B cell (primary cell): ENCODE data around the gene MPHOSPH6. TPM values are rescaled to one million over a fixed set of nuclear protein-coding genes. Genes with fewer than 3 reads are reported as not detected.

ENCODE experiments used
- ATAC-seq: fragments of 200-7000 bp; cut with Tn5 transposase; one replicate; pipeline ENCODE4 v1.10.0; 2021; ENCODE audit warnings: low read depth, mild to moderate bottlenecking, moderate number of reproducible peaks, moderate library complexity
- CTCF ChIA-PET: fragments of 350-600 bp; sonication (Branson Sonifier 250); formaldehyde crosslinking; loops from one replicate; lab custom pipeline; 2021; ENCODE audit warnings: antibody characterized with exemption, inconsistent platforms; lab: Charles Lee
- POLR2A ChIA-PET: fragments of 350-600 bp; sonication (Branson Sonifier 250); formaldehyde crosslinking; loops from one replicate; lab custom pipeline; 2021; ENCODE audit warnings: antibody characterized with exemption; lab: Charles Lee
- DNase-seq: peaks from one replicate; pipeline ENCODE4 v3.0.0; 2013
- H2AFZ ChIP-seq: 2 replicates; pipeline ENCODE4 v1.6.1; 2012; ENCODE audit warnings: mild to moderate bottlenecking, low read depth, low read length; ENCODE audit not compliant: insufficient read depth, poor library complexity, severe bottlenecking
- H3K27ac ChIP-seq, 2 donors: 1 replicate in 1 of 2; 2 replicates in 1 of 2; pipeline ENCODE4 v1.5.1; 2012 to 2013; ENCODE audit warnings: low read length in 2 of 2, mild to moderate bottlenecking in 2 of 2, moderate library complexity in 1 of 2
- H3K27me3 ChIP-seq, 4 experiments: fragments of 200-600 bp in 1 of 4; sonication (generic) in 1 of 4; replicated peaks in 1 of 4; 1 replicate in 2 of 4; 2 replicates in 2 of 4; pipeline versions ENCODE4 v1.6.1 to v1.7.0; 2013 to 2016; ENCODE audit warnings: low read length in 3 of 4, mild to moderate bottlenecking in 2 of 4, mixed read lengths in 1 of 4, moderate library complexity in 1 of 4; ENCODE audit not compliant: insufficient read depth in 4 of 4, control insufficient read depth in 3 of 4; ENCODE audit errors: control extremely low read depth in 1 of 4
- H3K36me3 ChIP-seq, 2 experiments: replicated peaks in 1 of 2; 1 replicate in 1 of 2; 2 replicates in 1 of 2; pipeline versions ENCODE4 v1.6.1 to v1.7.1; 2013; ENCODE audit warnings: low read length in 1 of 2; ENCODE audit not compliant: insufficient read depth in 2 of 2, control insufficient read depth in 1 of 2; ENCODE audit errors: control extremely low read depth in 1 of 2, extremely low read depth in 1 of 2
- H3K4me1 ChIP-seq, 2 donors: fragments of 200-600 bp in 1 of 2; sonication (generic) in 1 of 2; 1 replicate in 1 of 2; 2 replicates in 1 of 2; pipeline versions ENCODE4 v1.5.1 to v1.6.1; 2013 to 2017; ENCODE audit warnings: low read length in 2 of 2; ENCODE audit not compliant: control insufficient read depth in 2 of 2, insufficient read depth in 2 of 2
- H3K4me2 ChIP-seq: replicated peaks from 2 replicates; pipeline ENCODE3; 2012; ENCODE audit warnings: mild to moderate bottlenecking, low read depth, low read length; ENCODE audit not compliant: poor library complexity, severe bottlenecking
- H3K4me3 ChIP-seq, 5 experiments: fragments of 200-600 bp in 1 of 5; sonication (generic) in 1 of 5; 1 replicate in 3 of 5; 2 replicates in 2 of 5; pipeline versions ENCODE4 v1.5.1 to v1.7.0; 2011 to 2016; ENCODE audit warnings: low read length in 4 of 5, mild to moderate bottlenecking in 4 of 5, low read depth in 2 of 5, control low read depth in 1 of 5, moderate library complexity in 1 of 5; ENCODE audit not compliant: insufficient read depth in 1 of 5; ENCODE audit errors: control extremely low read depth in 1 of 5, extremely low read depth in 1 of 5
- H3K79me2 ChIP-seq: fragments of 200-600 bp; sonication (generic); one replicate; pipeline ENCODE4 v1.6.0; 2016; ENCODE audit warnings: low read length; ENCODE audit not compliant: control insufficient read depth, insufficient read depth
- H3K9ac ChIP-seq: fragments of 200-600 bp; sonication (generic); 2 replicates; pipeline ENCODE4 v1.6.1; 2017; ENCODE audit warnings: mild to moderate bottlenecking, low read length, moderate library complexity
- H3K9me3 ChIP-seq, 3 donors: one replicate each; pipeline versions ENCODE4 v1.6.1 to v1.7.1; 2013; ENCODE audit warnings: low read length in 2 of 3; ENCODE audit not compliant: control insufficient read depth in 2 of 3, insufficient read depth in 1 of 3; ENCODE audit errors: control extremely low read depth in 1 of 3
- H4K20me1 ChIP-seq: 2 replicates; pipeline ENCODE4 v1.6.0; 2012; ENCODE audit warnings: mild to moderate bottlenecking, low read length; ENCODE audit not compliant: insufficient read depth, control insufficient read depth, poor library complexity, severe bottlenecking
- H3K27ac Mint-ChIP-seq: one replicate; pipeline ENCODE4 v1.8.0; 2021; ENCODE audit warnings: mixed read lengths
- H3K27me3 Mint-ChIP-seq: one replicate; pipeline ENCODE4 v1.8.0; 2021; ENCODE audit warnings: mixed read lengths
- H3K4me1 Mint-ChIP-seq: one replicate; pipeline ENCODE4 v1.8.0; 2021; ENCODE audit warnings: mixed read lengths
- H3K4me3 Mint-ChIP-seq: one replicate; pipeline ENCODE4 v1.8.0; 2021; ENCODE audit warnings: mixed read lengths
- H3K9me3 Mint-ChIP-seq: one replicate; pipeline ENCODE4 v1.8.0; 2022; ENCODE audit warnings: mixed read lengths; ENCODE audit not compliant: insufficient read depth
- EZH2 ChIP-seq: IDR thresholded peaks from 2 replicates; pipeline ENCODE4 v1.6.1; 2012; ENCODE audit warnings: borderline replicate concordance, low read depth, mild to moderate bottlenecking, moderate library complexity, low read length; ENCODE audit not compliant: insufficient read depth, poor library complexity, severe bottlenecking
- WGBS: methylation state at CpG from one replicate; pipeline ENCODE4 v1.1.5; 2013; ENCODE audit warnings: missing lambda C conversion rate; ENCODE audit not compliant: insufficient coverage; 5-methylcytosine and 5-hydroxymethylcytosine counted together
- intact Hi-C: fragments of 100-400 bp; cut with micrococcal nuclease; formaldehyde crosslinking; loops from one replicate; pipeline ENCODE4 v1.10.0; 2022
- polyA plus RNA-seq: library from polyadenylated mRNA; depleted of rRNA; stranded (reverse); fragments of >200 nt; gene quantifications from 2 replicates; pipeline ENCODE4 v1.2.3, GENCODE V29; 2012
- total RNA-seq, 2 donors: library from RNA; stranded (reverse); fragments of 120-200 nt in 1 of 2; gene quantifications; 1 replicate in 1 of 2; 2 replicates in 1 of 2; pipeline versions ENCODE4 v1.2.3 to v1.2.4, GENCODE V29; 2013 to 2022
- TF ChIP-seq, protein P1 (sequence below): fragments of 200-600 bp; IDR thresholded peaks from one replicate; pipeline ENCODE4 v1.8.0; 2022; ENCODE audit warnings: antibody characterized with exemption, mild to moderate bottlenecking

The MPHOSPH6 gene
- total and polyA plus RNA-seq, 2 donors (not counting 1 experiment from before 2014, with no cell fraction given) = 4.6 to 20.4 TPM

- H3K9ac ChIP-seq = no peak overlapping the region
- DNase-seq = no peak
- Mint-ChIP-seq H3K9me3 (no peaks in the 10 kb centered on the region), H3K4me3 (no peak overlapping the region), H3K27ac (no peak overlapping the region), H3K4me1 (no peaks in the 10 kb centered on the region), H3K27me3 (no peaks in the 10 kb centered on the region)
- TF ChIP-seq, protein P1, sequence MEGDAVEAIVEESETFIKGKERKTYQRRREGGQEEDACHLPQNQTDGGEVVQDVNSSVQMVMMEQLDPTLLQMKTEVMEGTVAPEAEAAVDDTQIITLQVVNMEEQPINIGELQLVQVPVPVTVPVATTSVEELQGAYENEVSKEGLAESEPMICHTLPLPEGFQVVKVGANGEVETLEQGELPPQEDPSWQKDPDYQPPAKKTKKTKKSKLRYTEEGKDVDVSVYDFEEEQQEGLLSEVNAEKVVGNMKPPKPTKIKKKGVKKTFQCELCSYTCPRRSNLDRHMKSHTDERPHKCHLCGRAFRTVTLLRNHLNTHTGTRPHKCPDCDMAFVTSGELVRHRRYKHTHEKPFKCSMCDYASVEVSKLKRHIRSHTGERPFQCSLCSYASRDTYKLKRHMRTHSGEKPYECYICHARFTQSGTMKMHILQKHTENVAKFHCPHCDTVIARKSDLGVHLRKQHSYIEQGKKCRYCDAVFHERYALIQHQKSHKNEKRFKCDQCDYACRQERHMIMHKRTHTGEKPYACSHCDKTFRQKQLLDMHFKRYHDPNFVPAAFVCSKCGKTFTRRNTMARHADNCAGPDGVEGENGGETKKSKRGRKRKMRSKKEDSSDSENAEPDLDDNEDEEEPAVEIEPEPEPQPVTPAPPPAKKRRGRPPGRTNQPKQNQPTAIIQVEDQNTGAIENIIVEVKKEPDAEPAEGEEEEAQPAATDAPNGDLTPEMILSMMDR = no peak
- no peak for TF ChIP-seq EZH2
- peaks cover 0 to 5% of the 10 kb centered on the region in 2 experiments for H3K36me3 ChIP-seq
- CTCF ChIA-PET = no interaction called here
- H3K79me2 ChIP-seq = no peaks in the 10 kb centered on the region
- POLR2A ChIA-PET = no interaction called here
- no peak overlapping the region for H3K4me3 ChIP-seq
- no peaks in the 10 kb centered on the region for H4K20me1 ChIP-seq
- no peaks in the 10 kb centered on the region for H3K4me1 ChIP-seq
- H3K27me3 ChIP-seq = no peaks in the 10 kb centered on the region
- no peak overlapping the region for H3K27ac ChIP-seq
- H3K9me3 ChIP-seq = no peaks in the 10 kb centered on the region
- intact Hi-C loops = no loop called here
- ATAC-seq = no peak
- WGBS = 100% methylated on average over 4 of the region's 9 CpGs
- H3K4me2 ChIP-seq = no peak overlapping the region
- no peak overlapping the region for H2AFZ ChIP-seq
Measured at GRCh38 chr16:82136956-82137821, 32.8 kb downstream of the MPHOSPH6 start.

GRCh38 chr16:82135844-82136243 is 34.2 kb downstream of the MPHOSPH6 start:
- Histone ChIP-seq H2AFZ (no peak overlapping the region), H3K27me3 (no peaks in the 10 kb centered on the region), H3K4me2 (no peak overlapping the region), H3K79me2 (no peaks in the 10 kb centered on the region), H3K9me3 (no peaks in the 10 kb centered on the region), H3K36me3 (peaks cover 0 to 5% of the 10 kb centered on the region in 2 experiments), H3K27ac (no peak overlapping the region), H3K4me3 (no peak overlapping the region), H4K20me1 (no peaks in the 10 kb centered on the region), H3K4me1 (no peaks in the 10 kb centered on the region), H3K9ac (no peak overlapping the region)
- ChIA-PET POLR2A (no interaction called here), CTCF (no interaction called here)
- Mint-ChIP-seq H3K27ac (no peak overlapping the region), H3K4me1 (no peaks in the 10 kb centered on the region), H3K9me3 (no peaks in the 10 kb centered on the region), H3K4me3 (no peak overlapping the region), H3K27me3 (no peaks in the 10 kb centered on the region)
- ATAC-seq (no peak), DNase-seq (no peak)
- 100% methylated on average over 5 of the region's 8 CpGs for WGBS
- TF ChIP-seq, protein P1 = no peak
- no peak for TF ChIP-seq EZH2
- intact Hi-C loops = no loop called here
